Stimulated activated CD8-positive, alpha-beta memory T cell treated with anti-CD3 and anti-CD28 coated beads, Interleukin-15, amount 100 ng/mL, for 1 hour (primary cell): Measurements from ENCODE around the gene KRT77.
"Not testable (repeated sequence)": the region's sequence is repeated elsewhere in the genome, so short reads cannot be mapped to it uniquely, and the experiment has no call there.

Source experiments
- DNase-seq: peaks from one replicate; pipeline ENCODE4 v3.0.0-alpha.2; 2020; ENCODE audit warnings: low read depth

The KRT77 gene

GRCh38 chr12:52674433-52674775, 28.9 kb downstream of the KRT77 start:
- no peak for DNase-seq

- DNase-seq, result no peak
Observed at GRCh38 chr12:52673713-52674432, 29.5 kb downstream of the KRT77 start.

GRCh38 chr12:52673217-52673616, 30.1 kb downstream of the KRT77 start:
- DNase-seq, result no peak

GRCh38 chr12:52672321-52672933, 30.9 kb downstream of the KRT77 start:
- no peak for DNase-seq

- DNase-seq, result no peak
Observed at GRCh38 chr12:52670961-52671360, 32.4 kb downstream of the KRT77 start.

GRCh38 chr12:52670506-52670905, 32.8 kb downstream of the KRT77 start:
- no peak for DNase-seq

GRCh38 chr12:52669941-52670340, 33.4 kb downstream of the KRT77 start:
- DNase-seq, result not testable (repeated sequence)

GRCh38 chr12:52669426-52669825, 33.9 kb downstream of the KRT77 start:
- no peak for DNase-seq

- no peak for DNase-seq
Observed at GRCh38 chr12:52667931-52668330, 35.4 kb downstream of the KRT77 start.

GRCh38 chr12:52667509-52667908, 35.8 kb downstream of the KRT77 start:
- DNase-seq, result no peak

- no peak for DNase-seq
Observed at GRCh38 chr12:52666471-52666870, 36.9 kb downstream of the KRT77 start.

- DNase-seq, result no peak
Observed at GRCh38 chr12:52663420-52663819, 39.9 kb downstream of the KRT77 start.

- DNase-seq, result no peak
Observed at GRCh38 chr12:52662918-52663229, 40.5 kb downstream of the KRT77 start.

- no peak for DNase-seq
Observed at GRCh38 chr12:52662093-52662917, 41.0 kb downstream of the KRT77 start.

GRCh38 chr12:52661668-52662067, 41.7 kb downstream of the KRT77 start:
- no peak for DNase-seq

- no peak for DNase-seq
Observed at GRCh38 chr12:52660934-52661499, 42.3 kb downstream of the KRT77 start.

- no peak for DNase-seq
Observed at GRCh38 chr12:52659951-52660350, 43.4 kb downstream of the KRT77 start.

GRCh38 chr12:52659395-52659794, 43.9 kb downstream of the KRT77 start:
- DNase-seq, result no peak

- no peak for DNase-seq
Observed at GRCh38 chr12:52658196-52658595, 45.1 kb downstream of the KRT77 start.

GRCh38 chr12:52657250-52657902, 45.9 kb downstream of the KRT77 start:
- no peak for DNase-seq

- DNase-seq, result no peak
Observed at GRCh38 chr12:52656616-52657015, 46.7 kb downstream of the KRT77 start.

- DNase-seq, result no peak
Observed at GRCh38 chr12:52655720-52656124, 47.6 kb downstream of the KRT77 start.
